Naive thymus-derived CD8-positive, alpha-beta T cell (primary cell): ENCODE measurements around the gene RAB6B. TPM values are rescaled to one million over a fixed set of nuclear protein-coding genes. Genes with fewer than 3 reads are reported as not detected.
"Not testable (repeated sequence)": the region's sequence is repeated elsewhere in the genome, so short reads cannot be mapped to it uniquely, and the experiment has no call there.

Experiments
- ATAC-seq, 2 donors: fragments of 150-1000 bp; cut with Tn5 transposase in 1 of 2; sonication (Bioruptor Pico), chemical (Tn5 transposase) in 1 of 2; 1 replicate in 1 of 2; 2 replicates in 1 of 2; pipeline ENCODE4 v1.10.0; 2021; ENCODE audit warnings: mild to moderate bottlenecking in 2 of 2, moderate library complexity in 2 of 2
- POLR2A ChIA-PET: fragments of 350-600 bp; sonication (Branson Sonifier 250); formaldehyde crosslinking; loops from one replicate; lab custom pipeline; 2021; ENCODE audit warnings: antibody characterized with exemption; lab: Charles Lee
- DNase-seq, 10 donors: peaks; one replicate each; pipeline versions ENCODE4 v3.0.0 to v3.0.0-alpha.2; 2020 to 2022
- H3K27ac Mint-ChIP-seq, 10 donors: one replicate each; pipeline ENCODE4 v1.8.0; 2020 to 2022; ENCODE audit warnings: mild to moderate bottlenecking in 10 of 10, mixed read lengths in 10 of 10, moderate library complexity in 4 of 10, inconsistent platforms in 1 of 10
- H3K27me3 Mint-ChIP-seq, 5 donors: one replicate each; pipeline ENCODE4 v1.8.0; 2021 to 2022; ENCODE audit warnings: mixed read lengths in 5 of 5
- H3K36me3 Mint-ChIP-seq, 3 donors: one replicate each; pipeline ENCODE4 v1.8.0; 2020 to 2022; ENCODE audit warnings: mixed read lengths in 3 of 3, mild to moderate bottlenecking in 2 of 3, inconsistent platforms in 1 of 3
- H3K4me1 Mint-ChIP-seq, 4 donors: one replicate each; pipeline ENCODE4 v1.8.0; 2021 to 2022; ENCODE audit warnings: mixed read lengths in 4 of 4
- H3K4me3 Mint-ChIP-seq, 10 donors: one replicate each; pipeline ENCODE4 v1.8.0; 2020 to 2022; ENCODE audit warnings: mild to moderate bottlenecking in 10 of 10, mixed read lengths in 10 of 10, moderate library complexity in 6 of 10, inconsistent platforms in 1 of 10
- H3K9me3 Mint-ChIP-seq, 9 donors: one replicate each; pipeline ENCODE4 v1.8.0; 2020 to 2022; ENCODE audit warnings: mixed read lengths in 9 of 9, mild to moderate bottlenecking in 3 of 9, inconsistent platforms in 1 of 9, moderate library complexity in 1 of 9
- polyA plus RNA-seq, 3 donors: library from polyadenylated mRNA; unstranded; fragments of 300-500 nt; fragmentation: Illumina TruSeq; gene quantifications; one replicate each; pipeline ENCODE4 v1.2.3, GENCODE V29; 2021
- total RNA-seq, 8 experiments: library from RNA in 2 of 8; stranded (reverse) in 2 of 8; gene quantifications; one replicate each; pipeline ENCODE4 v1.2.3 and lab custom pipeline; 2021 to 2026

The RAB6B gene
- total and polyA plus RNA-seq, 5 experiments from 2014 or later = 0.25 to 0.38 (median 0.28) TPM; not detected in 2

- POLR2A ChIA-PET = no interaction called here
- Mint-ChIP-seq H3K27me3 (peaks cover 11 to 48% (median 24%) of the 10 kb centered on the region in 5 donors), H3K9me3 (peaks cover 0 to 3% (median 0%) of the 10 kb centered on the region in 9 donors), H3K36me3 (no peaks in the 10 kb centered on the region), H3K4me3 (no peak overlapping the region), H3K4me1 (no peaks in the 10 kb centered on the region), H3K27ac (no peak overlapping the region)
- DNase-seq (no peak), ATAC-seq (no peak)
These were observed 113.2 kb downstream of the RAB6B start for GRCh38 chr3:133782454-133782853.

- no peak for DNase-seq
- no peak overlapping the region for H3K27ac Mint-ChIP-seq
- no peak overlapping the region for H3K4me3 Mint-ChIP-seq
- H3K4me1 Mint-ChIP-seq = no peaks in the 10 kb centered on the region
- no peak for ATAC-seq
- peaks cover 0 to 3% (median 0%) of the 10 kb centered on the region in 9 donors for H3K9me3 Mint-ChIP-seq
- POLR2A ChIA-PET = no interaction called here
- no peaks in the 10 kb centered on the region for H3K36me3 Mint-ChIP-seq
- H3K27me3 Mint-ChIP-seq = peaks cover 11 to 48% (median 24%) of the 10 kb centered on the region in 5 donors
These were observed 114.1 kb downstream of the RAB6B start for GRCh38 chr3:133781570-133781969.

- DNase-seq, H3K4me3 Mint-ChIP-seq, H3K36me3 Mint-ChIP-seq, ATAC-seq, H3K9me3 Mint-ChIP-seq, H3K27ac Mint-ChIP-seq, POLR2A ChIA-PET, H3K4me1 Mint-ChIP-seq: not testable (repeated sequence)
- peaks cover 9 to 48% (median 24%) of the 10 kb centered on the region in 5 donors for H3K27me3 Mint-ChIP-seq
These were observed 114.9 kb downstream of the RAB6B start for GRCh38 chr3:133780756-133781155.

- Mint-ChIP-seq H3K27me3 (peaks cover 12 to 54% (median 26%) of the 10 kb centered on the region in 5 donors), H3K4me3 (no peak overlapping the region), H3K36me3 (no peaks in the 10 kb centered on the region), H3K9me3 (peaks cover 0 to 3% (median 0%) of the 10 kb centered on the region in 9 donors), H3K4me1 (no peaks in the 10 kb centered on the region), H3K27ac (no peak overlapping the region)
- ATAC-seq (no peak), DNase-seq (no peak)
- POLR2A ChIA-PET = no interaction called here
These were observed 116.0 kb downstream of the RAB6B start for GRCh38 chr3:133779626-133780203.

- H3K27me3 Mint-ChIP-seq = peaks cover 11 to 66% (median 31%) of the 10 kb centered on the region in 5 donors
- H3K36me3 Mint-ChIP-seq = no peaks in the 10 kb centered on the region
- H3K9me3 Mint-ChIP-seq = no peaks in the 10 kb centered on the region
- no peaks in the 10 kb centered on the region for H3K4me1 Mint-ChIP-seq
- POLR2A ChIA-PET = no interaction called here
- no peak for ATAC-seq
- DNase-seq = no peak
- H3K4me3 Mint-ChIP-seq = no peak overlapping the region
- no peak overlapping the region for H3K27ac Mint-ChIP-seq
These were observed 117.7 kb downstream of the RAB6B start for GRCh38 chr3:133777807-133778568.

GRCh38 chr3:133776794-133777438, 118.8 kb downstream of the RAB6B start:
- H3K36me3 Mint-ChIP-seq = no peaks in the 10 kb centered on the region
- POLR2A ChIA-PET = no interaction called here
- no peaks in the 10 kb centered on the region for H3K9me3 Mint-ChIP-seq
- ATAC-seq (no peak), DNase-seq (no peak)
- H3K4me1 Mint-ChIP-seq = no peaks in the 10 kb centered on the region
- no peak overlapping the region for H3K4me3 Mint-ChIP-seq
- H3K27ac Mint-ChIP-seq = no peak overlapping the region
- H3K27me3 Mint-ChIP-seq = peaks cover 8 to 65% (median 28%) of the 10 kb centered on the region in 5 donors

- POLR2A ChIA-PET = no interaction called here
These were observed 119.8 kb downstream of the RAB6B start for GRCh38 chr3:133775835-133776234.

GRCh38 chr3:133775309-133775708, 120.4 kb downstream of the RAB6B start:
- H3K4me1 Mint-ChIP-seq = peaks cover 0 to 2% (median 0%) of the 10 kb centered on the region in 4 donors

More at GRCh38 chr3:133775835-133776234, 119.8 kb downstream of the RAB6B start:
- H3K4me3 Mint-ChIP-seq = no peak overlapping the region
- H3K4me1 Mint-ChIP-seq = peaks cover 0 to 2% (median 0%) of the 10 kb centered on the region in 4 donors
- peaks cover 6 to 58% (median 26%) of the 10 kb centered on the region in 5 donors for H3K27me3 Mint-ChIP-seq
- no peak for ATAC-seq
- no peaks in the 10 kb centered on the region for H3K36me3 Mint-ChIP-seq
- no peaks in the 10 kb centered on the region for H3K9me3 Mint-ChIP-seq
- H3K27ac Mint-ChIP-seq = no peak overlapping the region
- no peak for DNase-seq

More at GRCh38 chr3:133775309-133775708, 120.4 kb downstream of the RAB6B start:
- no peaks in the 10 kb centered on the region for H3K36me3 Mint-ChIP-seq
- DNase-seq (no peak), ATAC-seq (no peak)
- no peaks in the 10 kb centered on the region for H3K9me3 Mint-ChIP-seq
- POLR2A ChIA-PET = no interaction called here
- H3K4me3 Mint-ChIP-seq = no peak overlapping the region
- peaks cover 6 to 56% (median 26%) of the 10 kb centered on the region in 5 donors for H3K27me3 Mint-ChIP-seq
- H3K27ac Mint-ChIP-seq = no peak overlapping the region

Other genes with a start within 250 kb of the RAB6B start
- 10 to 100 TPM; 35.2 to 35.5 TPM for gene TOPBP1, start 233.9 kb downstream of the RAB6B start, total RNA-seq
- 10 to 100 TPM in 1 of 3 donors, 1 to 10 TPM in 2; 5.3 to 11.0 (median 6.3) TPM for gene TOPBP1, start 233.9 kb downstream of the RAB6B start, polyA plus RNA-seq
- gene TF, start 149.5 kb downstream of the RAB6B start, total RNA-seq = under 1 TPM; 0.63 to 0.78 TPM
- gene TF, start 149.5 kb downstream of the RAB6B start, polyA plus RNA-seq = under 1 TPM in 1 of 3 donors, not detected in 2; 0.34 TPM
- gene SRPRB, start 90.1 kb downstream of the RAB6B start, total RNA-seq = 10 to 100 TPM; 34.4 to 44.8 TPM
- gene SRPRB, start 90.1 kb downstream of the RAB6B start, polyA plus RNA-seq = 10 to 100 TPM; 34.7 to 48.7 (median 38.2) TPM
- gene SLCO2A1, start 134.0 kb upstream of the RAB6B start, total RNA-seq = not detected
- not detected for gene SLCO2A1, start 134.0 kb upstream of the RAB6B start, polyA plus RNA-seq